ENCODE measurements around the gene OTOF. TPM values are rescaled to one million over a fixed set of nuclear protein-coding genes. Genes with fewer than 3 reads are reported as not detected.

OTOF gene
- total RNA-seq, 1 donor from 2014 or later, result not detected

GRCh38 chr2:26410764-26411243 lies 67.1 kb downstream of the OTOF start:
- Histone ChIP-seq H3K36me3 (ENCODE audit: control insufficient read depth, insufficient read depth, low read length) (no peaks in the 10 kb centered on the region), H3K4me3 (ENCODE audit: low read depth, low read length) (no peak overlapping the region), H3K27me3 (ENCODE audit: control insufficient read depth, insufficient read depth, low read length) (no peaks in the 10 kb centered on the region)
- no peak for DNase-seq (ENCODE audit: low read depth)
- no peak for TF ChIP-seq CTCF (IDR thresholded peaks at IDR 0.05; ENCODE audit: insufficient read depth, low read length, poor library complexity, severe bottlenecking)

GRCh38 chr2:26409785-26410184 lies 68.1 kb downstream of the OTOF start:
- DNase-seq (ENCODE audit: low read depth), result no peak
- no peak for TF ChIP-seq CTCF (IDR thresholded peaks at IDR 0.05; ENCODE audit: insufficient read depth, low read length, poor library complexity, severe bottlenecking)
- Histone ChIP-seq H3K36me3 (ENCODE audit: control insufficient read depth, insufficient read depth, low read length) (no peaks in the 10 kb centered on the region), H3K27me3 (ENCODE audit: control insufficient read depth, insufficient read depth, low read length) (no peaks in the 10 kb centered on the region), H3K4me3 (ENCODE audit: low read depth, low read length) (no peak overlapping the region)

- no peak for DNase-seq (ENCODE audit: low read depth)
- H3K27me3 ChIP-seq (ENCODE audit: control insufficient read depth, insufficient read depth, low read length), result no peaks in the 10 kb centered on the region
- no peak overlapping the region for H3K4me3 ChIP-seq (ENCODE audit: low read depth, low read length)
- TF ChIP-seq CTCF (IDR thresholded peaks at IDR 0.05; ENCODE audit: insufficient read depth, low read length, poor library complexity, severe bottlenecking), result no peak
- no peaks in the 10 kb centered on the region for H3K36me3 ChIP-seq (ENCODE audit: control insufficient read depth, insufficient read depth, low read length)
Measured at GRCh38 chr2:26407526-26407925, 70.4 kb downstream of the OTOF start.

Other genes with a start within 250 kb of the OTOF start
- 109 and 115 TPM in 2 replicates for gene HADHA, start 233.5 kb downstream of the OTOF start, total RNA-seq
- gene HADHB, start 233.2 kb downstream of the OTOF start, total RNA-seq, result 98.3 and 105 TPM in 2 replicates
- 21.4 and 28.5 TPM in 2 replicates for gene SELENOI, start 132.0 kb downstream of the OTOF start, total RNA-seq
- 0.07 and 0.08 TPM in 2 replicates for gene ADGRF3, start 131.3 kb downstream of the OTOF start, total RNA-seq
- gene DRC1, start 76.2 kb downstream of the OTOF start, total RNA-seq, result 0.13 and 0.41 TPM in 2 replicates
- gene CIB4, start 163.2 kb upstream of the OTOF start, total RNA-seq, result not detected in 2 replicates
- 13.9 and 15.3 TPM in 2 replicates for gene KCNK3, start 214.6 kb upstream of the OTOF start, total RNA-seq

All from kidney epithelial cell (primary cell).